ENCODE measurements around the gene HOXD3. TPM values are rescaled to one million over a fixed set of nuclear protein-coding genes. Genes with fewer than 3 reads are reported as not detected.

HOXD3 gene
- total and polyA plus RNA-seq, 2 experiments from 2014 or later, result 2.3 to 3.2 TPM

DNA sequence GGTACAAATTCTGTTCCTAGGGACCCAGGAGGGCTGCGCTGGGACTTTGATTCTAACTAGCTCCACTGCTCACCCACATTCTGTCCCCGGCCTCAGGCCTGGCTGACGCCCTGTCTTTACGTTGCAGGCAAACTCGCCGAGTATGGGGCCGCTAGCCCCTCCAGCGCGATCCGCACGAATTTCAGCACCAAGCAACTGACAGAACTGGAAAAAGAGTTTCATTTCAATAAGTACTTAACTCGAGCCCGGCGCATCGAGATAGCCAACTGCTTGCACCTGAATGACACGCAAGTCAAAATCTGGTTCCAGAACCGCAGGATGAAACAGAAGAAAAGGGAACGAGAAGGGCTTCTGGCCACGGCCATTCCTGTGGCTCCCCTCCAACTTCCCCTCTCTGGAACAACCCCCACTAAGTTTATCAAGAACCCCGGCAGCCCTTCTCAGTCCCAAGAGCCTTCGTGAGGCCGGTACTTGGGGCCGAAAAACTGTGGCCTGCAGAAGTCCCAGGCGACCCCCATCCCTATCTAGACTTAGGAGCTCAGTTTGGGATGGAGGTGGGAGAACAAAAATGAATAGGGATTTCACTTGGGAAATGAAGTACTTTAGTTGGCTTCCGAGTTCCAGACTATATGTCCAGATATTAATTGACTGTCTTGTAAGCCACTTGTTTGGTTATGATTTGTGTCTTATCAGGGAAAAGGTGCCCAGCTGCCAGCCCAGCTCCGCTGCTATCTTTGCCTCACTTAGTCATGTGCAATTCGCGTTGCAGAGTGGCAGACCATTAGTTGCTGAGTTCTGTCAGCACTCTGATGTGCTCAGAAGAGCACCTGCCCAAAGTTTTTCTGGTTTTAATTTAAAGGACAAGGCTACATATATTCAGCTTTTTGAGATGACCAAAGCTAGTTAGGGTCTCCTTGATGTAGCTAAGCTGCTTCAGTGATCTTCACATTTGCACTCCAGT, 32.9 kb downstream of the HOXD3 start:
- Histone ChIP-seq H3K79me2 (ENCODE audit: insufficient read depth) (peaks cover 3% of the 10 kb centered on the region; the same call in 1 of the 2 replicates), H3K9me3 (ENCODE audit: low read depth) (no peaks in the 10 kb centered on the region), H3K4me3 (peak overlapping the region; percentile 86), H4K20me1 (ENCODE audit: insufficient read depth) (no peaks in the 10 kb centered on the region), H2AFZ (peak overlapping the region; percentile 96), H3F3A (ENCODE audit: insufficient read depth) (peaks cover 6% of the 10 kb centered on the region; the same call in 1 of the 2 replicates), H3K27ac (no peak overlapping the region), H3K4me2 (ENCODE audit: unreplicated experiment) (no peak overlapping the region), H3K36me3 (ENCODE audit: low read depth) (no peaks in the 10 kb centered on the region), H3K9me2 (ENCODE audit: insufficient read depth) (no peaks in the 10 kb centered on the region), H3K4me1 (ENCODE audit: insufficient read depth) (0 out of 2 replicates have a peak, but pooled peaks cover 5% of the 10 kb centered on the region), H3K9ac (no peak overlapping the region), H3K27me3 (replicated peaks; ENCODE audit: insufficient read depth) (no peaks in the 10 kb centered on the region)
- in situ Hi-C loops (cut with MboI), result no loop called here
- DNase-seq, result no peak
- WGBS, 2 experiments (ENCODE audit: low coverage in 1 of 2, low lambda C conversion rate in 2 of 2, missing lambda C conversion rate in 2 of 2), result 69 to 74% methylated on average over 28 of the region's 28 CpGs
- no peak for TF ChIP-seq EZH2phosphoT487 (IDR thresholded peaks at IDR 0.05; ENCODE audit: insufficient read depth, low read depth)
- no peak for TF ChIP-seq EZH2 (IDR thresholded peaks at IDR 0.05; ENCODE audit: insufficient read depth, poor library complexity, severe bottlenecking)

DNA sequence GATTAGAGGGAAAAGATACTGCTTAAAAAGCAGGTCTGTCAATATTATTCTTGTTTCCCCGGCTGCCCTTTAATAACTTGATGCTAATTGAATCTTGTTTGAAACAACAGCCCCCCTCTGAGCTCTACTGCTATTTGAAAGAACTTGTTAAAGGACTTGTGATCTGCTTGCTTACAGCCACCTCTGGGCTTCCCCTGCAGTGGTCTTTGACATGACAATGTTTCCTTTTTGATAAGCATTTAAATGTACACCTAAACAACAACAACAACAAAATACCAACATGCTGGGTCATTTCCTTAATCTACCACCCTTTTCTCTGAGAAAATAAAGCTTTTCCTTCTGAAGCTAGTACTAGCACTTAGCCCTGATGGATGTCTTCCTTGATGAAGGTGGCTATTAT, 35.2 kb downstream of the HOXD3 start:
- Histone ChIP-seq H3K27ac (no peak overlapping the region), H3K4me1 (ENCODE audit: insufficient read depth) (no peaks in the 10 kb centered on the region), H3K4me2 (ENCODE audit: unreplicated experiment) (no peak overlapping the region), H3K9me2 (ENCODE audit: insufficient read depth) (no peaks in the 10 kb centered on the region), H3K9me3 (ENCODE audit: low read depth) (no peaks in the 10 kb centered on the region), H2AFZ (no peak overlapping the region), H3K9ac (no peak overlapping the region), H3F3A (ENCODE audit: insufficient read depth) (peaks cover 2% of the 10 kb centered on the region; the same call in 1 of the 2 replicates), H3K36me3 (ENCODE audit: low read depth) (no peaks in the 10 kb centered on the region), H3K27me3 (replicated peaks; ENCODE audit: insufficient read depth) (no peaks in the 10 kb centered on the region), H4K20me1 (ENCODE audit: insufficient read depth) (no peaks in the 10 kb centered on the region), H3K79me2 (ENCODE audit: insufficient read depth) (no peaks in the 10 kb centered on the region), H3K4me3 (no peak overlapping the region)
- in situ Hi-C loops (cut with MboI), result no loop called here
- no peak for DNase-seq
- TF ChIP-seq EZH2 (IDR thresholded peaks at IDR 0.05; ENCODE audit: insufficient read depth, poor library complexity, severe bottlenecking), result no peak
- no peak for TF ChIP-seq EZH2phosphoT487 (IDR thresholded peaks at IDR 0.05; ENCODE audit: insufficient read depth, low read depth)
- WGBS, 2 experiments (ENCODE audit: low coverage in 1 of 2, low lambda C conversion rate in 2 of 2, missing lambda C conversion rate in 2 of 2), result 77 to 83% methylated on average over 1 of the region's 1 CpG

DNA sequence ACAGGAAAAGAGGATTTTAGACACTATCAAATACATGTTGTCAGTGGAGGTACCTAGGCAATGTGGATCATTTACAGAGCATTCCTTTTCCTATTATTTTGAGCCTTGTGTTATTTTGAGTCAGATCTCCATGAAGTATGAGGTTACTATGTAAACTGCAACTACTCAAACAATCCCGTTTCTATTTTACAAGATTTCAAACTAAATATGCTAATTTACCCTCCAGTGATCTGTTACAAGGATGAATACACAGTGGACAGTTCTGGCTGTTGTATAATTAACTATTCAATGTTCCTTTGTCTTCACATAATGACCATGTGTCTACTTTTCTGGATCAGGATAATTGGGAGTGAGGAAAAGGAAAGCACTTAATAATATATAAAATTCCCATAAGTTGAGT, 35.9 kb downstream of the HOXD3 start:
- no peak overlapping the region for H3K27ac ChIP-seq
- H3K79me2 ChIP-seq (ENCODE audit: insufficient read depth), result no peaks in the 10 kb centered on the region
- H3K9me3 ChIP-seq (ENCODE audit: low read depth), result no peaks in the 10 kb centered on the region
- no peaks in the 10 kb centered on the region for H3K36me3 ChIP-seq (ENCODE audit: low read depth)
- H3K4me2 ChIP-seq (ENCODE audit: unreplicated experiment), result no peak overlapping the region
- no peak overlapping the region for H3K4me3 ChIP-seq
- H3K27me3 ChIP-seq (replicated peaks; ENCODE audit: insufficient read depth), result no peaks in the 10 kb centered on the region
- H3F3A ChIP-seq (ENCODE audit: insufficient read depth), result no peaks in the 10 kb centered on the region
- H2AFZ ChIP-seq, result no peak overlapping the region
- in situ Hi-C loops (cut with MboI), result no loop called here
- H3K9ac ChIP-seq, result no peak overlapping the region
- H3K4me1 ChIP-seq (ENCODE audit: insufficient read depth), result no peaks in the 10 kb centered on the region
- WGBS, 2 experiments (ENCODE audit: low coverage in 1 of 2, low lambda C conversion rate in 2 of 2, missing lambda C conversion rate in 2 of 2), result 6 to 8% methylated on average over 1 of the region's 1 CpG
- no peak for TF ChIP-seq EZH2 (IDR thresholded peaks at IDR 0.05; ENCODE audit: insufficient read depth, poor library complexity, severe bottlenecking)
- TF ChIP-seq EZH2phosphoT487 (IDR thresholded peaks at IDR 0.05; ENCODE audit: insufficient read depth, low read depth), result no peak
- no peaks in the 10 kb centered on the region for H3K9me2 ChIP-seq (ENCODE audit: insufficient read depth)
- no peaks in the 10 kb centered on the region for H4K20me1 ChIP-seq (ENCODE audit: insufficient read depth)
- DNase-seq, result no peak

DNA sequence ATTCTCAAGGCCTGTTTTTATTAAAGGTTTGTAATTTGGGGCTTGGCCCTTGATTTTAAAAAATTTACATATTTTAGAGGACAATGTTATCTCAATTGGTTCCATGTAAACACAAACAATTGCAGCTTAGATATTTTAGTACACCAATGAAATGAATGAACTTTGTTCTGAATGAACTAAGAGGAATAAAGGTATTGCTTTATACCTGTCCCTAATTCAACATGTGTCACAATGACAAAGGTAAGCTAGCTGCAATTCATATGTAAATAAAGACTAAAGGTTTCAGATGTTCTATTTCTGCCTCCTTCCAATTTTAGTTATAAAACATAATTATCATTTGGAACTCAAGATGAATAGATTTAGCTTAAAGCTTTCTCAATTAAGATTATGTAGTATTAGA, 42.8 kb downstream of the HOXD3 start:
- Histone ChIP-seq H3F3A (ENCODE audit: insufficient read depth) (no peaks in the 10 kb centered on the region), H3K4me2 (ENCODE audit: unreplicated experiment) (no peak overlapping the region), H4K20me1 (ENCODE audit: insufficient read depth) (no peaks in the 10 kb centered on the region), H3K9ac (no peak overlapping the region), H3K27me3 (replicated peaks; ENCODE audit: insufficient read depth) (no peaks in the 10 kb centered on the region), H2AFZ (no peak overlapping the region), H3K27ac (no peak overlapping the region), H3K9me2 (ENCODE audit: insufficient read depth) (no peaks in the 10 kb centered on the region), H3K9me3 (ENCODE audit: low read depth) (no peaks in the 10 kb centered on the region), H3K36me3 (ENCODE audit: low read depth) (no peaks in the 10 kb centered on the region), H3K4me3 (no peak overlapping the region), H3K79me2 (ENCODE audit: insufficient read depth) (no peaks in the 10 kb centered on the region), H3K4me1 (ENCODE audit: insufficient read depth) (no peaks in the 10 kb centered on the region)
- DNase-seq, result no peak
- in situ Hi-C loops (cut with MboI), result no loop called here
- TF ChIP-seq EZH2phosphoT487 (IDR thresholded peaks at IDR 0.05; ENCODE audit: insufficient read depth, low read depth), result no peak

All from GM23248 (cell line).